Testis (tissue), 2 donors: ENCODE data around the gene EDIL3.

Experiments used
- CTCF ChIP-seq, 3 experiments: fragments of 450-650 bp in 2 of 3; fragments of 200-600 bp in 1 of 3; sonication (generic) in 1 of 3; IDR thresholded peaks; one replicate each; pipeline ENCODE4 v1.5.1; 2016 to 2019; ENCODE audit warnings: antibody characterized with exemption in 3 of 3, mild to moderate bottlenecking in 2 of 3, moderate library complexity in 1 of 3
- POLR2A ChIP-seq: fragments of 450-650 bp; IDR thresholded peaks from one replicate; pipeline ENCODE4 v1.6.1; 2017; ENCODE audit warnings: antibody characterized with exemption, mild to moderate bottlenecking, moderate library complexity

DNA sequence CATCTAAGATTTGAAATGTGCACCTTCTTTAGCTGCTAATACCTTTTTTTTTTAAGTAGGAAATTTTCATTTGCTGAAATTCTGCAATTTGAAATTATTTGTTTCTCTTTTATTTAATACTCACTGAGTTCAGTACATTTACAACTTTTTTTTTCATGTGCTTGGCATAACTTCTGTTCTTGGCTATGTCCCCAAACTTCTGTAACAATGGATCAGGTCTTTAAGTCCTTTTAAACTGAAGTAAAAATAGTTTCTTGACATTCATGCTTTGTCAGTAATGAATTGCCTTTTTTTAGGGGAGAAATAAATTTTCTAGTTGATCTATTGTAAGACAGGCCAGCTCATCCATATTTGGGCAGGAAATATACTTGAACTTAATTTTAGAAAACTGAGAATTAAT, 41.5 kb downstream of the EDIL3 start:
- TF ChIP-seq POLR2A (no peak), CTCF (IDR thresholded peaks at IDR 0.05) (no peak)
